A673 (cell line): Measurements from ENCODE around the gene CDK13. TPM values are rescaled to one million over a fixed set of nuclear protein-coding genes. Genes with fewer than 3 reads are reported as not detected.
A peak's percentile ranks its signal among the peaks of the same experiment; 100 is the strongest.

Experiments
- BruUV-seq: library from RNA; stranded (reverse); fragments of 400-500 nt; replicated peaks from 2 replicates; lab custom pipeline; 2021; lab: Mats Ljungman, UMichigan
- CTCF ChIA-PET: fragments of 300-600 bp; sonication (Branson Sonifier 250); formaldehyde crosslinking; loops from one replicate; lab custom pipeline; 2022; ENCODE audit warnings: antibody characterized with exemption; lab: Charles Lee
- POLR2A ChIA-PET: fragments of 300-600 bp; sonication (Branson Sonifier 250); formaldehyde crosslinking; loops from one replicate; lab custom pipeline; 2022; ENCODE audit warnings: antibody characterized with exemption; ENCODE audit not compliant: low non-redundant PET; lab: Charles Lee
- DNase-seq: peaks from one replicate; pipeline ENCODE4 v3.0.0-alpha.2; 2015; ENCODE audit warnings: low spot score
- H3K27ac ChIP-seq: fragments of 200-600 bp; sonication (generic); 2 replicates; pipeline ENCODE4 v1.5.1; 2016; ENCODE audit warnings: mixed run types, low read depth, mild to moderate bottlenecking, mixed read lengths, antibody characterized with exemption, low read length; ENCODE audit not compliant: poor library complexity, severe bottlenecking
- H3K27me3 ChIP-seq: fragments of 200-600 bp; sonication (generic); replicated peaks from 2 replicates; pipeline ENCODE4 v1.6.1; 2017; ENCODE audit warnings: mixed run types, low read depth, mild to moderate bottlenecking, mixed read lengths, antibody characterized with exemption, low read length; ENCODE audit not compliant: insufficient read depth, poor library complexity
- H3K36me3 ChIP-seq: fragments of 200-600 bp; sonication (generic); 2 replicates; pipeline ENCODE4 v1.6.1; 2016; ENCODE audit warnings: mixed run types, mild to moderate bottlenecking, mixed read lengths, antibody characterized with exemption, low read length; ENCODE audit not compliant: insufficient read depth, poor library complexity, severe bottlenecking
- H3K4me1 ChIP-seq: fragments of 200-600 bp; sonication (generic); 2 replicates; pipeline ENCODE4 v1.6.1; 2017; ENCODE audit warnings: mixed run types, mild to moderate bottlenecking, mixed read lengths, antibody characterized with exemption, low read length; ENCODE audit not compliant: insufficient read depth, poor library complexity, severe bottlenecking
- H3K4me3 ChIP-seq: fragments of 200-600 bp; sonication (generic); 2 replicates; pipeline ENCODE4 v1.5.1; 2016; ENCODE audit warnings: low read depth, mixed run types, mild to moderate bottlenecking, mixed read lengths, low read length; ENCODE audit not compliant: poor library complexity, severe bottlenecking
- H3K9me3 ChIP-seq: fragments of 200-600 bp; sonication (generic); 2 replicates; pipeline ENCODE4 v1.6.1; 2016; ENCODE audit warnings: mixed run types, low read depth, mild to moderate bottlenecking, mixed read lengths, antibody characterized with exemption, low read length; ENCODE audit not compliant: poor library complexity, severe bottlenecking
- CTCF ChIP-seq: fragments of 300-800, 200-600 bp; sonication (generic); conservative IDR thresholded peaks from 2 replicates; pipeline ENCODE4 v1.5.1; 2017; ENCODE audit warnings: low read depth, mild to moderate bottlenecking, antibody characterized with exemption, low read length, moderate library complexity, mixed read lengths
- EZH2 ChIP-seq: fragments of 200-600 bp; sonication (generic); IDR thresholded peaks from 2 replicates; pipeline ENCODE4 v1.6.1; 2017; ENCODE audit warnings: borderline replicate concordance, low read depth, mild to moderate bottlenecking, mixed read lengths, antibody characterized with exemption, low read length; ENCODE audit not compliant: poor library complexity, severe bottlenecking
- intact Hi-C: fragments of 100-400 bp; cut with micrococcal nuclease; formaldehyde crosslinking; loops from one replicate; pipeline ENCODE4 v1.10.0; 2022; ENCODE audit not compliant: unreplicated experiment
- total RNA-seq: library from RNA; stranded (reverse); gene quantifications from 2 replicates; pipeline ENCODE4 v1.2.3, GENCODE V29; 2021

The CDK13 gene
- total RNA-seq, 1 experiment from 2014 or later, result 56.6 TPM

- ChIA-PET CTCF (no interaction called here), POLR2A (no interaction called here)
- Histone ChIP-seq H3K9me3 (no peaks in the 10 kb centered on the region), H3K27ac (no peak overlapping the region), H3K4me3 (no peak overlapping the region), H3K4me1 (no peaks in the 10 kb centered on the region), H3K27me3 (no peaks in the 10 kb centered on the region), H3K36me3 (peaks cover 17% of the 10 kb centered on the region)
- no TSS peak for BruUV-seq
- DNase-seq, result no peak
- TF ChIP-seq EZH2 (no peak), CTCF (no peak)
- intact Hi-C loops, result no loop called here
Measured at GRCh38 chr7:40001649-40002048, 51.6 kb downstream of the CDK13 start.

- Histone ChIP-seq H3K9me3 (no peaks in the 10 kb centered on the region), H3K27me3 (no peaks in the 10 kb centered on the region), H3K4me1 (no peaks in the 10 kb centered on the region), H3K27ac (no peak overlapping the region), H3K36me3 (peaks cover 9% of the 10 kb centered on the region), H3K4me3 (no peak overlapping the region)
- TF ChIP-seq CTCF (no peak), EZH2 (no peak)
- CTCF ChIA-PET, result no interaction called here
- no TSS peak for BruUV-seq
- intact Hi-C loops, result no loop called here
- POLR2A ChIA-PET, result no interaction called here
- DNase-seq, result no peak
Measured at GRCh38 chr7:40003597-40003996, 53.5 kb downstream of the CDK13 start.

- Histone ChIP-seq H3K27me3 (no peaks in the 10 kb centered on the region), H3K9me3 (no peaks in the 10 kb centered on the region), H3K4me3 (no peak overlapping the region), H3K27ac (peak overlapping the region; percentile 0), H3K4me1 (no peaks in the 10 kb centered on the region), H3K36me3 (peaks cover 14% of the 10 kb centered on the region)
- intact Hi-C loops, result no loop called here
- POLR2A ChIA-PET, result no interaction called here
- no peak for DNase-seq
- CTCF ChIA-PET, result no interaction called here
- TF ChIP-seq CTCF (no peak), EZH2 (no peak)
- no TSS peak for BruUV-seq
Measured at GRCh38 chr7:40008223-40008815, 58.3 kb downstream of the CDK13 start.
